Tibial nerve (tissue), 4 donors: ENCODE data around the gene SCN5A. TPM values are rescaled to one million over a fixed set of nuclear protein-coding genes. Genes with fewer than 3 reads are reported as not detected.

Experiments used
- DNase-seq, 2 donors: peaks; one replicate each; pipeline ENCODE4 v3.0.0-alpha.2; 2019; ENCODE audit warnings: low spot score in 2 of 2
- H3K27ac ChIP-seq, 4 donors: fragments of 200-600 bp; sonication (generic) in 3 of 4; one replicate each; pipeline ENCODE4 v1.5.1; 2017 to 2019; ENCODE audit warnings: mild to moderate bottlenecking in 1 of 4
- H3K27me3 ChIP-seq, 2 donors: fragments of 200-600 bp; sonication (generic) in 1 of 2; one replicate each; pipeline versions ENCODE4 v1.5.1 to v1.6.0; 2017 to 2019
- H3K36me3 ChIP-seq, 3 donors: fragments of 200-600 bp; sonication (generic); one replicate each; pipeline ENCODE4 v1.5.1; 2018 to 2019
- H3K4me1 ChIP-seq, 4 donors: fragments of 200-600 bp; sonication (generic) in 3 of 4; one replicate each; pipeline ENCODE4 v1.5.1; 2017 to 2019
- H3K4me3 ChIP-seq, 4 donors: fragments of 200-600 bp; sonication (generic) in 3 of 4; one replicate each; pipeline ENCODE4 v1.5.1; 2017 to 2019; ENCODE audit warnings: mild to moderate bottlenecking in 1 of 4, moderate library complexity in 1 of 4
- H3K9me3 ChIP-seq, 4 donors: fragments of 200-600 bp; sonication (generic) in 3 of 4; one replicate each; pipeline ENCODE4 v1.5.1; 2017 to 2019
- CTCF ChIP-seq, 5 experiments: fragments of 200-600 bp in 3 of 5; fragments of 450-650 bp in 2 of 5; sonication (generic) in 3 of 5; IDR thresholded peaks; one replicate each; pipeline ENCODE4 v1.5.1; 2016 to 2019; ENCODE audit warnings: antibody characterized with exemption in 5 of 5, mild to moderate bottlenecking in 3 of 5, moderate library complexity in 2 of 5
- EP300 ChIP-seq, 2 donors: sonication (generic); formaldehyde crosslinking; IDR thresholded peaks; one replicate each; pipeline ENCODE4 v1.6.1; 2017; ENCODE audit warnings: antibody characterized with exemption in 2 of 2, mild to moderate bottlenecking in 1 of 2
- POLR2A ChIP-seq, 2 donors: fragments of 450-650 bp; IDR thresholded peaks; one replicate each; pipeline ENCODE4 v1.6.1; 2017; ENCODE audit warnings: antibody characterized with exemption in 2 of 2, mild to moderate bottlenecking in 2 of 2, moderate library complexity in 2 of 2
- WGBS, 2 donors: methylation state at CpG; one replicate each; pipeline ENCODE4 v1.1.5; 2018; 5-methylcytosine and 5-hydroxymethylcytosine counted together
- total RNA-seq, 4 donors: library from RNA; depleted of rRNA; stranded (reverse); fragments of >200 nt; gene quantifications; one replicate each; pipeline ENCODE4 v1.1.0, GENCODE V29; 2016

The SCN5A gene
- total RNA-seq, 4 donors from 2014 or later = 0.44 to 2.7 (median 1.8) TPM

DNA sequence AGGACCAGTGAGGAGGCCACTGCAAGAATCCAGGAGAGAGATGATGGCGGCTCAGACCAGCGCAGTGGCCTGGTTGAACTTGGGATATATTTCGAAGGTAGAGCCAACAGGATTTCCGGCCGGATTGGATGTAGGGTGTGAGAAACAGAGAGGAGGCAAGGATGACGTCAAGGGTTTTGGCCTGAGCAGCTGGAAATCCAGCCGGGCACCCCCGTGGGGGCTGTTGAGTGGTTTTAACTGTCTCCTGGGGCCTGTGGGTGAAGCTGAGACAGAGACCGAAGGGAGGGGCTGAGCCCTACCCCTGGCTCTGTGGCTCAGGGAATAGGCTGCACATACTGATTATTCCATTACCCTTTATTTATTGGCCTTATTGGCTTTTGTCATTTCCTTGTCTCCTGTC lies 107.7 kb downstream of the SCN5A start:
- Histone ChIP-seq H3K27ac (no peak overlapping the region), H3K9me3 (no peaks in the 10 kb centered on the region), H3K4me3 (no peak overlapping the region), H3K4me1 (no peaks in the 10 kb centered on the region), H3K36me3 (peaks cover 0 to 6% (median 0%) of the 10 kb centered on the region in 3 donors), H3K27me3 (no peaks in the 10 kb centered on the region)
- TF ChIP-seq CTCF (IDR thresholded peaks at IDR 0.05) = no peak
- no peak for TF ChIP-seq POLR2A (IDR thresholded peaks at IDR 0.05)
- TF ChIP-seq EP300 (IDR thresholded peaks at IDR 0.05) = no peak
- WGBS, 2 donors = 62 to 67% methylated on average over 9 of the region's 9 CpGs
- DNase-seq = no peak

DNA sequence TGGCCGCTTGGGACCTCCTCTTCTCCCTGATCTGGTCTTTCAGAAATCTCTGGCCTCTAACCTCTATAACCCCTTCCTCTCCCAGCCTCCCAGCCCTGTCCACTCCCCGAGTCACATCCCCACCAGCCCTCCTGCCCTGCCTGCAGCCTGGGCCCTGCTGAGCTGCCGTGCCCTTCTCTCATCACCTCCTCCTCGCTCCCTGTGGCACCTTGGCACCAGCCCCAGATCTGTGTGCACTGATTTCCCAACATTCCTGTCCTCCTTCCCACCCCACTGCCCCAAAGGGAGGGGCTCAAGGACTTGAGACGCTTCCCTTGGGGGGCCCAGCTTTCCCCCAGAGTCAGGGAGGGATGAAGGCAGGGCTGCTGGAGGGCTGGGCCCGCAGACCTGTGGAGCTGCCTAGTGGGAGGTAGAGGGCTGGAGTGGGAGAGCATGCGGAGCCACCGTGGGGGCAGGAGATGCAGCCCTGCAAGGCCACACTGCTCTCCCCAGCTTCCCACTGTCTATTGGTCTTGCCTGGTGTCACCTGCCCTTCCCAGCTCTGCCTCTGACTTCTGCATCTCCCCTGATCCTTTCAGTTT lies 110.6 kb downstream of the SCN5A start:
- 69 to 70% methylated on average over 8 of the region's 8 CpGs for WGBS, 2 donors
- H3K36me3 ChIP-seq = peaks cover 0 to 27% (median 0%) of the 10 kb centered on the region in 3 donors
- no peak overlapping the region for H3K27ac ChIP-seq
- DNase-seq = no peak
- H3K27me3 ChIP-seq = no peaks in the 10 kb centered on the region
- H3K4me3 ChIP-seq = no peak overlapping the region
- TF ChIP-seq CTCF (IDR thresholded peaks at IDR 0.05) = no peak
- TF ChIP-seq EP300 (IDR thresholded peaks at IDR 0.05) = no peak
- no peak for TF ChIP-seq POLR2A (IDR thresholded peaks at IDR 0.05)
- H3K9me3 ChIP-seq = no peaks in the 10 kb centered on the region
- no peaks in the 10 kb centered on the region for H3K4me1 ChIP-seq

DNA sequence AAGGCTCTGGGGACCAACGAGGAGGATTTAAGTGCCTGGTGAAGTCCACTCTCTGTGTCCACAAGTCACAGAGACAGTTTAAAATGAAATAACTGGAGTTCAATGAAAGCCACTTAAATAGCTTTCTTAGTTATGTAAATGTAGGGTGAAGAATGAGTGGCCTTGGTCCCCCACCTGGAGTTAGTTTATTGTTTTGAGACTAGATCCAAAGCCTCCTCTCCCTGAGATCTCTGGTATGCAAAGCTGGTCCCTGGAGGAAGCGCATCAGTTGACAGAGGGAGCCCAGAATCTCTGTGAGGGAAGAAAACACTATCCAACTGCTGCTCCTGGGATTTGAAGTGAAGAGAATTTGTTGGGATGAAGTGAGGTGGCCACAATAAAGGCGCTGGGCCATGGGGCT lies 112.8 kb downstream of the SCN5A start:
- Histone ChIP-seq H3K9me3 (no peaks in the 10 kb centered on the region), H3K27ac (no peak overlapping the region), H3K4me3 (no peak overlapping the region), H3K4me1 (no peaks in the 10 kb centered on the region), H3K27me3 (no peaks in the 10 kb centered on the region), H3K36me3 (peaks cover 0 to 40% (median 0%) of the 10 kb centered on the region in 3 donors)
- TF ChIP-seq EP300 (IDR thresholded peaks at IDR 0.05) (no peak), POLR2A (IDR thresholded peaks at IDR 0.05) (no peak), CTCF (IDR thresholded peaks at IDR 0.05) (no peak)
- WGBS, 2 donors = 82 to 86% methylated on average over 3 of the region's 3 CpGs
- no peak for DNase-seq

DNA sequence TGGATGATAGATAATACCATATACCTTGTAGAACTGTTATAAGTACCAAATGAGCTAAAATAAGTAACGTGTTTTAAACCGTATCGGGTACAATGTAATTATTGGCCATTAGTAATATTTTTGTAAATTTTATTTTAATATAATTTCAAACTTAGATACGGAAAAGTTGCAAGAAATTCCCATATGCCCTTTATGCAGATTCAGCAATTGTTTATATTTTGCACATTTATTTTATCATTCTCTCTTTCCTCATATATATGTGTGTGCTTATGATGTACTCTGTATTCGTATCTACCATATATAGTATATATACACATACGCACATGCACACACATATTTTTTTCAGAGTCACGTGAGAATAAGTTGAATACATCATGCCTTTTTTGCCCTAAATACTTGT lies 114.9 kb downstream of the SCN5A start:
- H3K27ac ChIP-seq = no peak overlapping the region
- no peaks in the 10 kb centered on the region for H3K4me1 ChIP-seq
- H3K27me3 ChIP-seq = no peaks in the 10 kb centered on the region
- whole genome bisulfite sequencing, 2 donors = 96 to 97% methylated on average over 7 of the region's 7 CpGs
- no peak overlapping the region for H3K4me3 ChIP-seq
- TF ChIP-seq EP300 (IDR thresholded peaks at IDR 0.05) (no peak), POLR2A (IDR thresholded peaks at IDR 0.05) (no peak), CTCF (IDR thresholded peaks at IDR 0.05) (no peak)
- H3K36me3 ChIP-seq = peaks cover 0 to 56% (median 0%) of the 10 kb centered on the region in 3 donors
- no peaks in the 10 kb centered on the region for H3K9me3 ChIP-seq
- DNase-seq = no peak

- WGBS, 2 donors = 94 to 95% methylated on average over 2 of the region's 2 CpGs
Observed at GRCh38 chr3:38534180-38534579, 115.3 kb downstream of the SCN5A start.

More at GRCh38 chr3:38534180-38534579, 115.3 kb downstream of the SCN5A start:
- Histone ChIP-seq H3K27me3 (no peaks in the 10 kb centered on the region), H3K4me3 (no peak overlapping the region), H3K36me3 (peaks cover 0 to 60% (median 0%) of the 10 kb centered on the region in 3 donors), H3K9me3 (no peaks in the 10 kb centered on the region), H3K27ac (no peak overlapping the region), H3K4me1 (no peaks in the 10 kb centered on the region)
- no peak for TF ChIP-seq POLR2A (IDR thresholded peaks at IDR 0.05)
- no peak for TF ChIP-seq CTCF (IDR thresholded peaks at IDR 0.05)
- TF ChIP-seq EP300 (IDR thresholded peaks at IDR 0.05) = no peak
- DNase-seq = no peak
